GM18951 (cell line): ENCODE measurements around the gene G6PD.
A peak's percentile ranks its signal among the peaks of the same experiment; 100 is the strongest.

Experiments used
- POLR2A ChIP-seq: IDR thresholded peaks from 4 replicates; pipeline ENCODE4 v1.6.1; 2011; ENCODE audit warnings: mild to moderate bottlenecking; ENCODE audit not compliant: insufficient read length, insufficient read depth; ENCODE audit errors: extremely low read depth
- in situ Hi-C: fragments of 300-500 bp; cut with MboI; formaldehyde crosslinking; loops from one replicate; pipeline ENCODE4 v1.12.0; 2022; ENCODE audit warnings: low sequenced_read_pairs, mixed read lengths, inconsistent platforms; ENCODE audit not compliant: unreplicated experiment

Gene G6PD

DNA sequence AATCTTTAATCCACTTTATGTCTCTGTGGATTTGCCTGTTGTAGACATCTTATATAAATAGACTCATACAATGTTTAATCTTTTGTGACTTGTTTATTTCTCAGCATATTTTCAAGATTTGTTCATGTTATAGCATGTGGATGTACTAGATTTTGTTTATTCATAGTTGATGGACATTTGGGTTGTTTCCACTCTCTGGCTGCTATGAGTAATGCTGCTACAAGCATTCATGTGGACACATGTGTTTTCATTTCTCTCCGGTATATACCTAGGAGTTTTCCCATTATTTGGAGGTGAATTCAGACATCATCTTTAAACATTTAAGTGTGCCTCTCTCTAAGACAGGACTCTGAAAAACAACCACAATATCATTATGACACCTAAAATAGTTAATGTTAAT is 3.1 kb upstream of the G6PD start:
- no peak for TF ChIP-seq POLR2A
- in situ Hi-C loops = loop anchor here (25.0 kb wide), 2 partner anchors 537 to 1587 kb away; partner anchors contain the start of gene IRAK1

DNA sequence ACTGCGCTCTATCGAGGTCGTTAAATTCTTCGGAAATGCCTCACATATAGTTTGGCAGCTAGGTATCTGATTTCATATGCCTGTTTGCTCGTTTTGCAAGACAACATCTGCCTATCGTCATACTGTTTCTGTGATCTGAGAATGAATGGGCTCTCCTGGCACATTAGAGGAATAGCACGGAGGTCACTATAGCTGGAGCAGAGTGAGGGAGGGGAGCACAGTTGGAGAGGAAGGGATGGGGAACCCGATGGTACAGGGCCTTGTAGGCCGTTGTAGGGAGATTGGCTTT is 1.3 kb upstream of the G6PD start:
- in situ Hi-C loops = loop anchor here (25.0 kb wide), 2 partner anchors 536 to 1586 kb away; partner anchors contain the start of gene IRAK1
- no peak for TF ChIP-seq POLR2A

DNA sequence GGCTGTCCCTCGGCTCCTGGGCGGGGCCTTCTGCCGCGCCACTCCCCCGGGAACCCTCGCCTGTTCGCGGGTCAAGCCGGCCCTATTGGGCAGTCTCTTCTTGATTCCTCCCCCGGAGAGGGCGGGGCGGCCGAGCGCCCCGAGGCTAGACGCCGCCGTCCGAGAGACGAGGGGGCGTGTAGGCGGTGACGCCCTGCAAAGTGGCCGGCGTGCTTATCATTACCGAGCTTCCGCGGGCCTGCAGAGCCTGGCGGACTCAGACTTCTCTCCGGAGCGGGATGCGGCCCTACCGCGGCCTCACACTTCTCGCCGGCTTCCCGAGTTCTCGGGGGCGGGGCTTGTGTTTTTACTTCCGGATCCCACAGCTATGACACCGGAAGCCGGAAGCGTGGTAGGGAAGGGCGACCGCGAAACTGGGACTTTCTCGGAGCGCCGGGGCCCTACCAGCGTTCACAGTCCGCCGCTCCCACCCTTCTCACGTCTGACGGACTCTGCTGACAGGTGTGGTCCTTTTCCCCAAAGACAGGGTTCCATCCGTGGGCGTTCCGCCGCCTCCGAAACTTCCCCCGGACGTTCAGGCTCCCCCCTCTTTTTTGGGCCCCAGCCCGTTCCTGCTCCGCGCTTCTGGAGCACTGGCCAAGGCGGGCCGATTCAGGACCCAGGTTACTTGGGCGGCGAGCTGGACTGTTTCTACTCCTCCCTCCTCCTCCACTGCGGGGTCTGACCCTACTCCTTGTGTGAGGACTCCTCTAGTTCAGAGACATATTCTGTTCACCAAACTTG is 790 bp upstream of the G6PD start, which contains the start of gene IKBKG:
Gene IKBKG, plus strand, starts transcription at position 376 of the 783 bp plus-strand sequence. CDS start 4,383 bp downstream, outside the sequence.
- peak; percentile 63 for TF ChIP-seq POLR2A
- in situ Hi-C loops = loop anchor here (25.0 kb wide), 2 partner anchors 535 to 1585 kb away; partner anchors contain the start of gene IRAK1

DNA sequence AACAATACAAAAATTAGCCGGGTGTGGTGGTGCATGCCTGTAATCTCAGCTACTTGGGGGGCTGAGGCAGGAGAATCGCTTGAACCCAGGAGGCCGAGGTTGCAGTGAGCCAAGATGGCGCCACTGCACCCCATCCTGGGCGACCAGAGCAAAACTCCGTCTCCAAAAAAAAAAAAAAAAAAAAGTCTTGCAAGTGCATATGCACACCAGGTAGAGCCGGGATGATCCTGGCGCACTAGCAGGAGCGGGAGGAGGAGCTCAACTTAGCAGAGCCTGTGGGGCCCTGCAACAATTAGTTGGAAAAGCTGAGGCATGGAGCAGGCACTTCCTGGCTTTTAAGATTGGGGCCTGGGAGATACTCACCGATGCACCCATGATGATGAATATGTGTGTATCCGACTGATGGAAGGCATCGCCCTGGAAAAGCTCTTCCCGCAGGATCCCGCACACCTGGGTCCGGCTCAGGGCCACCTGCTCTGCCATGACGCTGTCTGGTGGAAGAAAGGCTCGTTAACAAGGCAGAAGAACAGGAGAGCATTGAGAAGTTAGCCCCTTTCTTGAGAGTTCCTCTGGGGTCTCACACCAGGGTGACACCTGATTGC is 872 bp downstream of the G6PD start:
- in situ Hi-C loops = loop anchor here (25.0 kb wide), 2 partner anchors 533 to 1583 kb away; partner anchors contain the start of gene IRAK1
- no peak for TF ChIP-seq POLR2A

DNA sequence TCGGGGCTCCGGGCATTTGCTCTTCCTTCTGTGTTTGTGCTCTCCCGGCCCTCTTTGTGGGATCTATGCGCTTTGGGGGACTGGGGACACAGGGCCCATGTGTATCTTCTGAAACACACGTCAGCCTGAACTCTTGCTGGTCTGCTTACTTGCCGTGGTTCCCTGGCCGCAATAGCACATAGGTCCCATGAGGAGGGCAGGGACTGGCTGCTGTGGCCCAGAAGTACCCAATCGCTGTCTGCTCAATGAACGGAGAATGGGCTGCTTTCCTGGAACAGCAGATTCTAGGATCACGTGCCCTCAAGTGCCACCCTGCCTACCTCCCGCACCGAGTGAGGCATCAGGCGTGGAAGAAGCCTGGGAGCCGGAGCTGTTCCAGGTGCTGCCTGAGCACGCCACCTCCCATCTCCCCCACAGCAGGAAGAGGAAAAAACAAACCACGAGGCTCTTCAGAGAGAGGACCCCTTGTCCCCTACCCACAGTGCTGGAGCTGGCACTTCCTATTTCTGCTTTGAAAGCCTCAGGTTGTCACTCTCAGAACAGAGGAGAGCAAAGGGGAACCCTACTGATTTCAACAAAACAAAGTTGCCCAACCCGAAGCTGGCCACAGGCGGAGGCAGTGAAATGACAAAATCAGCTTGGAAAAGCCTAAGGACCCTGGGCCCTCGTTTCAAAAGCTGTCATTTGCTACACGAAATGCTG is 3.8 kb downstream of the G6PD start:
- in situ Hi-C loops = loop anchor here (25.0 kb wide), 2 partner anchors 531 to 1581 kb away; partner anchors contain the start of gene IRAK1
- no peak for TF ChIP-seq POLR2A

DNA sequence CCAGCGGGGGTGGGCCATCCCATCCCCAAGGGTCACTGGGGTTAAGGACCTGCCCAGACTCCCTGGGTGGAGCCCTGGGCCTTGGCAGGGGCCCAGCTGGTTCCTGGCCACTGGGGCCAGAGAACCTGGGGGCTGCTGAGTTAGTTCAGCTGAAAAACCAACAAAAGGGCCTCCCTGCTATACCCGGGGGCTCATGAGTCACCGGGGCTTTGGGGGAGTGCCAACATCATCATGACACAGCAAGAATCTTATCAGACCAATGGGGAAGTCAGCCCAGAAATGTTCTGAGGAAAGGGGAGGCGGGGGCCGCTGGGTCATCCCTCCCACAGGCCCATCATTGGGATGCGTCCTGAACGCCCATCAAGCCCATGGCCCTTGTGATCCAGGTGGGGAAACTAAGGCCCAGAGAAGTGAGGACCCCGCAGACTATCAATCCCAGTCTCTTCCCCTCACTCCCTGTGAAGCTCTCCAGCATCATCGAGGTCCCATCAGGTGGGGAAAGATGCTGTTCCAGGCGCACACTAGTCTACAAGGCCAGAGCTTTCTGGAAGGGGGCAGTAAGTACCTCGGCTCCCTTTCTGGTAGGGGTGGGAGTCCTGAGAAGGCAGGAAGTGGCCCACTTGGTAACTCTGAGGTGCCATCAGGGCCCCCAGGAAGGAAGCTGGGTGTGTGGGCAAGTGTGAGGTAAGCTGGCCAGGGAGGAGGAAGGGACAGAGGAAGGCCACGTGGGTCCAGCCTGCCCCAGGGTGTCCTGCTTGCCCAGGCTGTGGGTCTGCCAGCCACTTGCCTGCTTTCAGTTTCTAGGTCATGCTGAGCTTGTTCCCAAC is 4.5 kb downstream of the G6PD start:
- in situ Hi-C loops = loop anchor here (25.0 kb wide), 2 partner anchors 530 to 1580 kb away; partner anchors contain the start of gene IRAK1
- TF ChIP-seq POLR2A = no peak

DNA sequence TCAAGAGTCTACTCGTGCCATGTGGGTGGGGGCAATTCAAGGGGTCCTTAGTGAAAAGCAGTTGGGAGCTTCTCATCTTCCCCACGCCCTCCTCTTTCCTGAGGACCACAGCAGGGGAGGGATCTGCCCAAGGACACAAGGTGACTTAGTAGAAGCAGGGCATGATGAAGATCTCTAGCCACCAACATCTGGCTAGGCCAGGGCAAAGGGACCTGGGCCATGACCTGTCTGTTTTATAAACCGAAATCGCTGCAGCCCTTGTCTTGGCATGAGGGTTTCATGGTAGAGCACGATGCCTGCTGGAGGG is 5.1 kb downstream of the G6PD start:
- TF ChIP-seq POLR2A = no peak
- in situ Hi-C loops = loop anchor here (25.0 kb wide), 2 partner anchors 529 to 1579 kb away; partner anchors contain the start of gene IRAK1

DNA sequence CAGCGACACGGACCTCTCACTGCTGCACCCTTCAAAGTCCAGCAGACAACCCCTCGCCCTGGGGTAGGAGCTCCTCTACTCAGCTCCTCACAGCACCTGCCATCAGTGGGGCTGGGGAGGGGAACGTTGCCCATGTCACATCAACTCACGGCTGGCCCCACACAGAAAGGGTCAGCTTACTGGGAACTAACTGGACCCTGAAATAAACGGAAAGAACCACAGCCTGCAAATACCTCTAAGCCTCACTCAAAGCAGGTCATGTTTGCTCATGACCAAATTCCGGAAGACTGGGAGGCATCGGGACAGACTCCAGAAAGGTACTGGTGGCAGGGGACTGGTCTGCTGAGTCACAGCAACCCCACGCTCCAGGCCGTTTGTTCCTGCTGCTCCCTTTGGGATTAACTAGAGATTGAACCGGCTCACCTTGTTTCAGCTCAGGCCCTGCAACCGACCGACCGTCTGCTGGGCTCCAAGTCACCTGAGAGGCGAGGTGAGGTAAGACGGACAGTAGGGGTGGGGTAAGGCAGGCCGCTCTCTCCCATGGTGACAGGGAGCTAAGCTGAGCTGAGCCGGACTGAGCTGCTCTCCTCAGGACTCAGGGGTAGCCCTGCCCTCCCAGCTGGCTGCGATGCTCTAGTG is 5.6 kb downstream of the G6PD start:
- in situ Hi-C loops = loop anchor here (25.0 kb wide), 2 partner anchors 529 to 1579 kb away; partner anchors contain the start of gene IRAK1
- TF ChIP-seq POLR2A = no peak

DNA sequence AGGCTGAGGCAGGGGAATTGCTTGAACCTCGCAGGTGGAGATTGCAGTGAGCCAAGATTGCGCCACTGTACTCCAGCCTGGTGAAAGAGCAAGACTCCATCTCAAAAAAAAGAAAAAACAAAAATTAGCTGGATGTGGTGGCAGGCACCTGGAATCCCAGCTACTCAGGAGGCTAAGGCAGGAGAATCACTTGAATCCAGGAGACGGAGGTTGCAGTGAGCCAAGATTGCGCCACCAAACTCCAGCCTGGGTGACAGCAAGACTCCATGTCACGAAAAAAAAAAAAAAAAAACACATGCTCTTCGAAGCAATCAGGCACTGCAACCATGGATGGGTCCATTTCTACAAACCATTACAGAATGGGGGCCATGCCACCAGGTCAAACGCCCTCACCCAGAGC is 6.3 kb downstream of the G6PD start:
- in situ Hi-C loops = loop anchor here (25.0 kb wide), 2 partner anchors 528 to 1578 kb away; partner anchors contain the start of gene IRAK1

DNA sequence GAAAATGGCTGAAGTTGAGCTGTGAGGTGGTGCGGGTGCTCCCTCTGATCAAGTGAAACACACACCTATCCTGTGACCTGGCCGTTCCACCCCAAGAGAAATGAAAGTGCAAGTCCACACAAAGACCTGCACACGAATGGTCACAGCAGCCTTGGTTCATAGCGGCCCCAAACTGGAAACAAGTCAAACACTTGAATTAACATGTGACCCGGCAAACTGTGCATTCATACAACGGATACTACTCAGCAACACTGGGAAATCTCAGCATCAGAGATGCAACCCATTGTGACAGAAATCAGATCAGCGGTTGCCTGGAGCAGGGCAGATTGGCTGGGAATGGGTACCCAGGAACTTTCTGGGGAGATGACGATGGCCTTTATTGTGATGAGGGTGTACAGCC is 7.6 kb downstream of the G6PD start:
- in situ Hi-C loops = loop anchor here (25.0 kb wide), 2 partner anchors 527 to 1577 kb away; partner anchors contain the start of gene IRAK1
- TF ChIP-seq POLR2A = no peak

DNA sequence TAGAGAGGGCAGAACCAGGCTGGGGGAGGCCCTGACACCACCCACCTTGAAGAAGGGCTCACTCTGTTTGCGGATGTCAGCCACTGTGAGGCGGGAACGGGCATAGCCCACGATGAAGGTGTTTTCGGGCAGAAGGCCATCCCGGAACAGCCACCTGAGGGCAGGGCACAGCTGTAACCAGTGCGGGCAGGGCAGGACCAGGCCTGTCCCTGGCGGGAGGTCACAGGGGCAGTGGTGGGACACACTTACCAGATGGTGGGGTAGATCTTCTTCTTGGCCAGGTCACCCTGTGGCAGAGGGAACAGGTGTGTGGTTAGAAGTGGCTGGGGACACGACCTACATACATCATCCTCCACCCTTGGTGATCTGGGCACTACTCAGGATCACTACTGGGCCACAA is 10.8 kb downstream of the G6PD start:
- no peak for TF ChIP-seq POLR2A
- in situ Hi-C loops = loop anchor here (25.0 kb wide), 2 partner anchors 524 to 1574 kb away; partner anchors contain the start of gene IRAK1
